Smooth muscle cell (in vitro differentiated cells): Measurements from ENCODE around the gene TTC23. TPM values are rescaled to one million over a fixed set of nuclear protein-coding genes. Genes with fewer than 3 reads are reported as not detected.
"Not testable (repeated sequence)": the region's sequence is repeated elsewhere in the genome, so short reads cannot be mapped to it uniquely, and the experiment has no call there.

Source experiments
- DNase-seq: peaks from one replicate; lab custom pipeline; 2025; ENCODE audit not compliant: unreplicated experiment; lab: John Stamatoyannopoulos, UW
- H2AFZ ChIP-seq: fragments of 200-600 bp; sonication (generic); 2 replicates; pipeline ENCODE4 v1.6.0; 2016; ENCODE audit warnings: antibody characterized with exemption, low read depth, mild to moderate bottlenecking
- H3F3A ChIP-seq: fragments of 200-600 bp; sonication (generic); 2 replicates; pipeline ENCODE4 v1.6.0; 2017; ENCODE audit warnings: antibody characterized with exemption, low read depth
- H3K27ac ChIP-seq: fragments of 200-600 bp; sonication (generic); 2 replicates; pipeline ENCODE4 v1.5.1; 2016; ENCODE audit warnings: low read depth, mild to moderate bottlenecking
- H3K27me3 ChIP-seq: fragments of 200-600 bp; sonication (generic); 2 replicates; pipeline ENCODE4 v1.6.1; 2016; ENCODE audit warnings: low read depth, mild to moderate bottlenecking
- H3K36me3 ChIP-seq: fragments of 200-600 bp; sonication (generic); 2 replicates; pipeline ENCODE4 v1.5.1; 2016; ENCODE audit warnings: low read depth
- H3K4me1 ChIP-seq: fragments of 200-600 bp; sonication (generic); 2 replicates; pipeline ENCODE4 v1.5.1; 2016; ENCODE audit warnings: low read depth
- H3K4me2 ChIP-seq: fragments of 200-600 bp; sonication (generic); 2 replicates; pipeline ENCODE4 v1.6.0; 2016; ENCODE audit warnings: mild to moderate bottlenecking
- H3K4me3 ChIP-seq: fragments of 200-600 bp; sonication (generic); 2 replicates; pipeline ENCODE4 v1.5.1; 2016; ENCODE audit warnings: mild to moderate bottlenecking
- H3K79me2 ChIP-seq: fragments of 200-600 bp; sonication (generic); 2 replicates; pipeline ENCODE4 v1.6.0; 2016; ENCODE audit warnings: low read depth, mild to moderate bottlenecking
- H3K9ac ChIP-seq: fragments of 200-600 bp; sonication (generic); 2 replicates; pipeline ENCODE4 v1.6.0; 2016; ENCODE audit warnings: low read depth
- H3K9me3 ChIP-seq: fragments of 200-600 bp; sonication (generic); replicated peaks from 2 replicates; pipeline ENCODE4 v1.5.1; 2016; ENCODE audit warnings: low read depth
- H4K20me1 ChIP-seq: fragments of 200-600 bp; sonication (generic); 2 replicates; pipeline ENCODE4 v1.6.0; 2016; ENCODE audit warnings: low read depth
- CTCF ChIP-seq: fragments of 200-600 bp; sonication (generic); IDR thresholded peaks from 2 replicates; pipeline ENCODE4 v1.5.1; 2017; ENCODE audit warnings: borderline replicate concordance, mild to moderate bottlenecking, antibody characterized with exemption; ENCODE audit not compliant: insufficient read depth, poor library complexity, severe bottlenecking
- WGBS: methylation state at CpG from one replicate; pipeline ENCODE4 v1.1.7; 2016; ENCODE audit warnings: low lambda C conversion rate; 5-methylcytosine and 5-hydroxymethylcytosine counted together
- polyA plus RNA-seq: library from polyadenylated mRNA; unstranded; fragments of >200 nt; fragmentation: Nextera tagmentation; extraction: Ambion mirVana; gene quantifications from 2 replicates; pipeline ENCODE4 v1.2.1, GENCODE V29; 2016
- total RNA-seq: library from RNA; depleted of rRNA; stranded (reverse); fragments of >200 nt; gene quantifications from 2 replicates; pipeline ENCODE4 v1.2.3, GENCODE V29; 2014

TTC23 gene
- total and polyA plus RNA-seq, 2 experiments from 2014 or later = 25.0 to 45.4 TPM

GRCh38 chr15:99115300-99116215 is 133.8 kb downstream of the TTC23 start:
- Histone ChIP-seq H3K9ac (no peak overlapping the region), H3K36me3 (no peaks in the 10 kb centered on the region), H3K27ac (no peak overlapping the region), H3K27me3 (no peaks in the 10 kb centered on the region), H2AFZ (no peak overlapping the region), H3K4me2 (no peak overlapping the region), H3K79me2 (no peaks in the 10 kb centered on the region), H4K20me1 (no peaks in the 10 kb centered on the region), H3K9me3 (no peaks in the 10 kb centered on the region), H3F3A (peaks cover 3% of the 10 kb centered on the region), H3K4me1 (no peaks in the 10 kb centered on the region), H3K4me3 (no peak overlapping the region)
- DNase-seq = no peak
- no peak for TF ChIP-seq CTCF
- 91% methylated on average over 11 of the region's 11 CpGs for WGBS

GRCh38 chr15:99114511-99115299 is 134.7 kb downstream of the TTC23 start:
- H2AFZ ChIP-seq = no peak overlapping the region
- no peak overlapping the region for H3K9ac ChIP-seq
- H3K27ac ChIP-seq = no peak overlapping the region
- no peak overlapping the region for H3K4me3 ChIP-seq
- TF ChIP-seq CTCF = no peak
- H3K79me2 ChIP-seq = no peaks in the 10 kb centered on the region
- H3K9me3 ChIP-seq = no peaks in the 10 kb centered on the region
- no peaks in the 10 kb centered on the region for H3K27me3 ChIP-seq
- no peaks in the 10 kb centered on the region for H3K36me3 ChIP-seq
- H4K20me1 ChIP-seq = no peaks in the 10 kb centered on the region
- no peak for DNase-seq
- 90% methylated on average over 12 of the region's 12 CpGs for WGBS
- H3K4me2 ChIP-seq = no peak overlapping the region
- H3K4me1 ChIP-seq = no peaks in the 10 kb centered on the region
- peaks cover 7% of the 10 kb centered on the region for H3F3A ChIP-seq

- no peak for TF ChIP-seq CTCF
- DNase-seq = no peak
- WGBS = 94% methylated on average over 13 of the region's 13 CpGs
- Histone ChIP-seq H3K9ac (no peak overlapping the region), H3K4me1 (no peaks in the 10 kb centered on the region), H3K36me3 (no peaks in the 10 kb centered on the region), H2AFZ (no peak overlapping the region), H4K20me1 (no peaks in the 10 kb centered on the region), H3K4me3 (no peak overlapping the region), H3F3A (peaks cover 7% of the 10 kb centered on the region), H3K27ac (no peak overlapping the region), H3K79me2 (no peaks in the 10 kb centered on the region), H3K4me2 (no peak overlapping the region), H3K27me3 (no peaks in the 10 kb centered on the region), H3K9me3 (no peaks in the 10 kb centered on the region)
Measured at GRCh38 chr15:99113547-99114271, 135.7 kb downstream of the TTC23 start.

GRCh38 chr15:99111641-99112040 is 137.7 kb downstream of the TTC23 start:
- H3K4me1 ChIP-seq, H3K36me3 ChIP-seq, H3K4me2 ChIP-seq, H3K27me3 ChIP-seq, DNase-seq, H2AFZ ChIP-seq, H3K9ac ChIP-seq, H3K4me3 ChIP-seq, H3K27ac ChIP-seq, H3F3A ChIP-seq, H3K79me2 ChIP-seq, H4K20me1 ChIP-seq, H3K9me3 ChIP-seq: not testable (repeated sequence)
- 96% methylated on average over 8 of the region's 8 CpGs for WGBS
